Neural cell (in vitro differentiated cells): Measurements from ENCODE around the gene CCDC69.

Source experiments
- CTCF ChIP-seq: fragments of 450-650 bp; IDR thresholded peaks from 2 replicates; pipeline ENCODE4 v1.5.1; 2014; ENCODE audit warnings: antibody characterized with exemption, mild to moderate bottlenecking, moderate library complexity; ENCODE audit not compliant: poor library complexity, severe bottlenecking
- EP300 ChIP-seq: fragments of 450-650 bp; conservative IDR thresholded peaks from 2 replicates; pipeline ENCODE4 v1.6.1; 2014; ENCODE audit warnings: antibody characterized with exemption, mild to moderate bottlenecking, moderate library complexity; ENCODE audit not compliant: poor library complexity, severe bottlenecking
- EZH2 ChIP-seq: fragments of 200-600, 300-800 bp; shearing (Covaris generic), sonication (generic); IDR thresholded peaks from 2 replicates; pipeline ENCODE4 v1.6.1; 2014; ENCODE audit warnings: antibody characterized with exemption, low read length, borderline replicate concordance, mild to moderate bottlenecking; ENCODE audit not compliant: insufficient read depth, poor library complexity, severe bottlenecking
- MXI1 ChIP-seq: fragments of 450-650 bp; conservative IDR thresholded peaks from 2 replicates; pipeline ENCODE4 v1.6.1; 2014; ENCODE audit warnings: antibody characterized with exemption, mild to moderate bottlenecking; ENCODE audit not compliant: poor library complexity, severe bottlenecking
- POLR2AphosphoS5 ChIP-seq: IDR thresholded peaks from 2 replicates; pipeline ENCODE4 v1.6.1; 2012
- RAD21 ChIP-seq: fragments of 450-650 bp; conservative IDR thresholded peaks from 2 replicates; pipeline ENCODE4 v1.6.1; 2014; ENCODE audit warnings: antibody characterized with exemption, mild to moderate bottlenecking, moderate library complexity
- REST ChIP-seq: IDR thresholded peaks from 2 replicates; pipeline ENCODE4 v1.6.1; 2012; ENCODE audit warnings: borderline replicate concordance
- SMC3 ChIP-seq: fragments of 450-650 bp; conservative IDR thresholded peaks from 2 replicates; pipeline ENCODE4 v1.6.1; 2014; ENCODE audit warnings: antibody characterized with exemption, mild to moderate bottlenecking, moderate library complexity; ENCODE audit not compliant: poor library complexity
- TAF1 ChIP-seq: IDR thresholded peaks from 2 replicates; pipeline ENCODE4 v1.6.1; 2012; ENCODE audit warnings: low read depth

GRCh38 chr5:151222054-151222789 lies 1.7 kb downstream of the CCDC69 start:
- TF ChIP-seq CTCF (no peak), EP300 (no peak), EZH2 (no peak), SMC3 (no peak), REST (no peak), RAD21 (no peak), POLR2AphosphoS5 (no peak), MXI1 (no peak), TAF1 (no peak)
